Islet precursor cell (in vitro differentiated cells): Measurements from ENCODE around the gene SLC6A19.
"Not testable (repeated sequence)": the region's sequence is repeated elsewhere in the genome, so short reads cannot be mapped to it uniquely, and the experiment has no call there.

Experiments used
- DNase-seq: peaks from one replicate; pipeline ENCODE4 v3.0.0-alpha.2; 2018

Gene SLC6A19

DNA sequence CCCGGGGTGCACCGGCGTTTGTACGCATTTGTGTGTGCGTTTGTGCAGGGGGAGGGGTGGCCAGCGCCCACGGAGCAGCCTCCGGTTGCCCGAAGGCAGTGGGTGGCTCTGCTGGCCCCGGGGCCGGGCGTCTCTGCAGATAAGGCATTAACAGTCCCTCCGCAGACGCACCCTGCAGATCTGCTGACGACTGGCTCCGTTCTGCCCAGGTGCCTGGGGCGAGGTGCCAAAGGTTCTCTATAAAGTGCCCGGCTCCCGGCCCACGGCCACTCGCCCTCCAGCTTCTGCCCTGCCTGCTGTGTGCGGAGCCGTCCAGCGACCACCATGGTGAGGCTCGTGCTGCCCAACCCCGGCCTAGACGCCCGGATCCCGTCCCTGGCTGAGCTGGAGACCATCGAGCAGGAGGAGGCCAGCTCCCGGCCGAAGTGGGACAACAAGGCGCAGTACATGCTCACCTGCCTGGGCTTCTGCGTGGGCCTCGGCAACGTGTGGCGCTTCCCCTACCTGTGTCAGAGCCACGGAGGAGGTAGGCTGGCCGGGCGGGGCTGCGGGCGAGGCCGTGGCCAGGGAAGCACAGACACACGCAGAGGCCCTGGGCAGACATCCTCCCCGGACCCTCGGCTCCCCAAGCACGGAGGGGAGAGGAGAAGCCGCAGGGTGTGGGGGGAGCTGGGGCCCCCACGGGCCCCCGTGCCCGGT lies at the start of gene SLC6A19:
SLC6A19 (plus strand) TSS at position 269 of the 699 bp plus-strand sequence; CDS start at position 325, 56 bp downstream.
- no peak for DNase-seq

DNA sequence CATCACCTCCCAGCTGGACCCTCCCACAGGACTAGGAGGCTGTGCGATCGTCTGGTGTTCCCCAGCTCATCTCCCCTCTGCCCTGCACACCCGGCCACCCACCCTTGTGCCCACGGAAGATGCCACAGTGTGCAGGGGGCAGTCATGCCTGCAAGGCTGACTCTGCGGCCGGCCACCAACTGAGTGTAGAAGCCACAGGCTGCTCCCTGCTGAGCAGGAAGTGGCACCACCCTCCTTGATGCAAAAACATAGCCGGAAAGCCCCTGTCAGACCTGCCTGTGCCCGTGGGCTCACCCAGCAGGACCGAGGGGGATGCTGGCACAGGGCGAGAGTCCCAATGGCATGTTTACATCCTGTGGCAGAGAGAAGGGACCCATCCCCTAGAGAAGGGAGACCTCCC lies 49.2 kb upstream of the SLC6A19 start:
- no peak for DNase-seq

DNA sequence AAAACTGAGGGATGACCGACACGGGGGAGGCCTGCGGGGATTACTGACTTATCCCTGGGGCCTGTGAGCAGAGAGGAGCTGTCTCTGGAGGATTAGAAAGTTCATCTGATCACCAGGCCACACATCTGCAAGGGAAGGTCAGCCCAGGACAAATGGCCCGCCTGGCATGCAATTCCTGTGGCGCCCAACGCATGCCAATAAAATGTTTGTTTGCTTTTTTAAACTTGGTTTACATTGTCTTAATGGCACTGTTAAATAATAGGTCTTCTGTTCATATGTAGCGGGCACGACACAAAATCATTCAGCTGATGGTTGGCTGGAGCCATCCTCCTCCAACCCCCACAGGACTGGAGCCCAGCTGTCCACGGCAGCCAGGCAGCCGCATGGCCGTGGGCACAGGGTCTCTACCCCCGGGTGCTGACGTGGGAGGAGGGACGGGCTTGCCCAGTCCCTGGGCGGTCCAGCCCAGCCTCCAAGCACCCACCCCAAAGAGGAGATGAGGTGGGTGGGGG lies 48.6 kb upstream of the SLC6A19 start:
- no peak for DNase-seq

DNA sequence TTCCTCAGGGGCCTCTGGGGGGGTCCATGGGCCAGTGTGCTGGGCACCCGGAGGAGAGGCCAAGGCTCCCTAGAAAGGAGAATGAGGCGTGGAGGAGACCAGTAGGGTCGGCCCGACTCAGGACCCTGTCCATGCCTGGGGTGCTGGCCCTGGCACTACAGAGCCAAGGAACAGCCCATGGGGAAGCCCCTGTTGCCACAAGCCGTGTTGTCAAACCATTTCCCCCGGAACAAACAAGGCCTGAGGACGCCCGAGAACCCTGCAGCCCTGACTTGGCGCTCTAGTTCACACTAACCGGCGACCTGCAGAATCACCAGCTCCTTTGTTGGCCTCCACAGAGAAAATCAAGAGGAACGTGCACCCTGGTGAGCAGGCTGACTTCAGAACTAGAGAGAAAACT lies 48.0 kb upstream of the SLC6A19 start:
- no peak for DNase-seq

DNA sequence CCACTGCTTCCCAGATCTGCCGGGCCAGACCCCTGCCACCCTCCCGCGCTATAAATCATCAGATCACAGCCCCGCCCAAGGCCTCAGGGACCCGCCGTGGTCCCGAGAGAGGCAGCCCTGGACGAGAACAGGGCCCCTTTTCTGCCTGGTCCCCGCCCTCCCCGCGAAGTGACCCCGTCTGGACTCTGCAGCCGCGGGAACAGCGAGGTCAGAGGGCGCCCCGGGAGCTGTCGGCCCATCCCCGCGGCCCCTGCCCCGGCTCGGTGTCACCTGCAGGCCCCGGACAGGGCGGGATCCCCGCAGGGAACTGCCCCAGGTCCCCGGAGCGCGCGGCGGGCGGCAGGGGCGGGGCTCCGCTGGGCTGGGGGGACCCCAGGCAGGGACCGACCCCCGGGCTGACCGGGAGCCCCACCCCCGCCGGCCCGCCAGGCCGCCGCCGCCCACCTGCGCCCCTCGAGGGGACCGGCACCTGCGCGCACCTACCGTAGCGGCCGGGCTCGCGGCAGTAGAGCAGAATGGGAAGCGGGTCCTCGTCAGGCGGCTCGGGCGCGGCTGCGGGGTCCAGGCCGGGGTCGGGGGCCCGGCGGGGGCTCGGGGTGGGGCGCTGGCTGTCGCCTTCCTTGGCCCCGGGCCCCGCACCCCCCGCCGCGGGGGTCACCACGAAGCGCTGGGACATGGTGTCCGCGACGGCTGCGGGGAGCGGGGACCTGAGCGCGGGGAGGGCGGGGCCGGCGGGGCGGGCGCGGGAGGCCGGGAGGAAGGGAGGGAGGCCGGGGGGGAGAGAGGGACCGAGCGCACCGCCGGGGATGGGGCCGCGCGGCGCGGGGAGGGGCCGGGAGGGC lies 46.0 kb upstream of the SLC6A19 start:
- no peak for DNase-seq

DNA sequence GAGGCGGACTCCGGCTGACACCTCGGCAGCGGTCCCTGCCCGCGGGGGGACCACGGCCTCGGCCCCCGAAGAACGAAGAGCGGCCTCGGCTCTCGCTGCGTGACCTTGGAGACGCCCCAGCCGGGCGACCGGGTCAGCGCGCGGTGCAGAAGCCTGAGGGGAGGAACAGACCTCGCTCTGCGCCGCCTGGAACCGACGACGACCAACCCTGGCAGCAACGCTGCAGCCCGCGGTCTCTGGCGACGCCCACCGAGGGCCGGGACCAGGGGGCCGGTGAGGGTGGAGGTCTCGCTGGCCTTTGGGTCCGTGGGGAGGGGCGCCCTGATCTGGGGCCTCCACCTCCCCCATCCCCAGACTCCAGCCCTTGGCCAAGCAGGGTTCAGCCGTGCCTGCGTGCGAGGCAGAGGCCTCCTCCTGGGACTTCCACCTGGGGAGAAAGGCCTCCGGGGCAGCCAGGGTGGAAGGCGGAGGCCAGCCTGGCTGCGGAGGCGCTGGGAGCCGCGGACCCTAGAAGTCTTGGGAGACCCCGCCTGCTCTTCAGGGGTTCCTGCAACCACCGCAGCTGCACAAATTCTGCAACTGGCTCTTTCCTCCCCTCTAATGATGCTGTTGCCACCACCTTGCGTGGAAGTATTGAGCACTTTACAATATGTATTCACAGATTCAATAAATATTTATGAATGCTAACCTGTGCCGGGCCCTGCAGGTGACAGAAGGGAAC lies 45.2 kb upstream of the SLC6A19 start:
- DNase-seq: no peak

DNA sequence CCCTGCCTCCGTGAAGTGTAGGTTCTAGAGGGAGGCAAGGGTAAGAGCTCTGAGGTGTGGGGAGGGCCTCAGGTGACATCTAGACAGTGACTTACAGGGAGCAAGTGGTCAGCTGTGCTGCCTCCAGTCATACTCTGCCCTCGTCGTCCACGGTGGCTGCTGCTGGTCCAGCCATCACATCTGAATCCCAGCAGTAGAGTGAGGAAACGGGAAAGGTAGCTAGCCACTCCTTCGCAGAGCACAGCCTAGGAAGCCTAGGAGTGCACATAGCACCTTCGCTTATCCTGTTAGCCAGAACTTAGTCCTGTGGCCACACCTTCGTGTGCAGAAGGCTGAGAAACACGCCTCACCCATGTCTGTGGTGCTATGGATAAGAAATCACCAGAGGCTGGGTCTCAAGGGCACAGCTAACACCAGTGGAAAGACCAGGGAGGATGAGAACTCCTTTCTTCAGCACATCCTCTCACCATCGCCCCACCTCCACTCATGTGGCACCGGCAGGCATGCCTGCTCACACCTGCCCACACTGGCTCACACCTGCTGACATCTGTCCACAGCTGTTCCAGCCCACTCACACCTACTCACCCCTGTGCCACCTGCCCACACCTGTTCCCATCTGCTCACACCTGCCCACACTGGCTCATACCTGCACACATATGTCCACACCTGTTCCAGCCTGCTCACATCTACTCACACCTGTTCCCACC lies 44.5 kb upstream of the SLC6A19 start:
- DNase-seq: no peak

DNA sequence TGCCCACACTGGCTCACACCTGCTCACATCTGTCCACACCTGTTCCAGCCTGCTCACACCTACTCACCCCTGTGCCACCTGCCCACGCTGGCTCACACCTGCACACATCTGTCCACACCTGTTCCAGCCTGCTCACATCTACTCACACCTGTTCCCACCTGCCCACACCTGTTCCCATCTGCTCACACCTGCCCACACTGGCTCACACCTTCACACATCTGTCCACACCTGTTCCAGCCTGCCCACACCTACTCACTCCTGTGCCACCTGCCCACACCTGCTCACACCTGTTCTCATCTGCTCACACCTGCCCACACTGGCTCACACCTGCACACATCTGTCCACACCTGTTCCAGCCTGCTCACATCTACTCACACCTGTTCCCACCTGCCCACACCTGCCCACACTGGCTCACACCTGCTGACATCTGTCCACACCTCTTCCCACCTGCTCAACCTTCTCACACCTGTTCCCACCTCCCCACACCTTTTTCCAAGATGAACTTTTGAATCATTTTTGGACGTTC lies 43.9 kb upstream of the SLC6A19 start:
- DNase-seq: not testable (repeated sequence)

DNA sequence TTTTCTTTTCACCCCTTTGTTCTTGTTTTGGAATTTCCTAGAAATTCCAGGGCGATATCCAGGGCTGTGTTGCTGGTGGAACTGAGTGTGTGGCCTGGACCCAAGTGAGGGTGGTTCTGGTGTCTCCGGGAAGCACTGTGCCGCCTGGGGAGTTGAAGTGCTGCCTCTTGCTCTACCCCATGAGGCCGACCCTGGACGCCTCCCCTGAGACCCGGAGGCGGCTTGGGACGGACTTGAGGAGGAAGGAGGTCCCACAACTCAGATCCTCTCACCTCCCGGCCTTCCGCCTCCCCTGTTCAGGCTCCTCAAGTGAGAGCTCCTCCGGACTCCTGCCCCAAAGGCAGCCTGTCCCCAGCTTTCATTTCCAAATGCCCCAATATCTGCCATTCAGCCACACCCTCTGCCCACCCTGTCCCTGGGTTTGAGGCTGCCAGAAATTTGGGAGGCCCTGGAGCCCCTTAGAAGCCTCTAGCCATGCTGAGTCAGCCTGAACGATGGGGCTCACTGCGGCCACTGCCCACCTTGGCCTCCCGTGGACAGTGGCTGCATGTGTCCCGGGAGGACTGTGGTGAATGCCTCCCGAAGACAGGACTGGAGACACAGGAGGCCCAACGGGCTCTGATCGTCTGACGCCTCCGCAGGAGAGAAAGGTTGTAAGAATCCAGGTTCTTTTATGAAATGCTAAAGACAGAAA lies 42.6 kb upstream of the SLC6A19 start:
- DNase-seq: no peak

DNA sequence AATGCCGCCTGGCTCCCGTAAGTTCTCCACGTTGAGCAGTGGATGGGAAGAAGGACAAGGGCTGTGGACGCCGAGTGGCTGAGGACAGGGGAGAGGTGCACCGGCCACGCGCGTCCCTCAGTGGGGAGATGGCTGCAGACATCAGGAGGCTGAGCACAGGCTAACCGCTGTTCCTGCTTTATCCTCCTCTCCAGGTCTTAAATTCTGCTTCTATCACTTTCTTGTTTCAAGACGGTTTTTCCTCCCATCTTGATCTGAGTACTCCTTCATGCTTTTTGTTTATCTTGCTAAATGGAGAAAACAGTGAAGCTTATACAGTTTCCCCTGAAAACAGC lies 42.1 kb upstream of the SLC6A19 start:
- DNase-seq: no peak

DNA sequence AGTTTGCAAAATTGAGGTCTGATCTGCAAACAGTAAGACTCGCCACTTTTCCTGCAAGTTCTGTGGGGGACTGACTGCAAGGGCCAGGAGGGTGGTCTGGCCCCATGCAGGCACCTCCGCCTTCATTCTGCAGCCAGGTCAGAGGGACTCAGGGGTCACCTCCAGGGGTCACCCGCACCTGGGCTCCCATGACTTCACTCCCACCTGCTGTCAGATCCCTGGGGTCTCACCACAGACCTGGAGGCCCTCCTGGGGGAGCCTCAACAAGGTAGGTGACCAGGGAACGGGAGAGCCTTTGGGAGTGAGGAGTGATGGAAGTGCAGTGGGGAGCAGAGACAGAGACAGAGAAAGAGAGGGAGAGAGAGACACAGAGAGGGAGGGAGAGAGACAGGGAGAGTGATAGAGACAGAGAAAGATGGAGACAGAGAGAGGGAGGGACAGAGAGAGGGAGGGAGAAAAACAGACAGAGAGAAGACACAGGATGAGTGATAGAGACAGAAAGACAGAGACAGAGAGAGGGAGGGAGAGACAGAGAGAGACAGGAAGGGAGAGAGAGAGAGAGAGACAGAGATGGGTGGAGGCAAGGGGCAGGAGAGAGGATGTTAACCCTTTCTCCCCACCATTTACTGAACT lies 41.5 kb upstream of the SLC6A19 start:
- DNase-seq: no peak

DNA sequence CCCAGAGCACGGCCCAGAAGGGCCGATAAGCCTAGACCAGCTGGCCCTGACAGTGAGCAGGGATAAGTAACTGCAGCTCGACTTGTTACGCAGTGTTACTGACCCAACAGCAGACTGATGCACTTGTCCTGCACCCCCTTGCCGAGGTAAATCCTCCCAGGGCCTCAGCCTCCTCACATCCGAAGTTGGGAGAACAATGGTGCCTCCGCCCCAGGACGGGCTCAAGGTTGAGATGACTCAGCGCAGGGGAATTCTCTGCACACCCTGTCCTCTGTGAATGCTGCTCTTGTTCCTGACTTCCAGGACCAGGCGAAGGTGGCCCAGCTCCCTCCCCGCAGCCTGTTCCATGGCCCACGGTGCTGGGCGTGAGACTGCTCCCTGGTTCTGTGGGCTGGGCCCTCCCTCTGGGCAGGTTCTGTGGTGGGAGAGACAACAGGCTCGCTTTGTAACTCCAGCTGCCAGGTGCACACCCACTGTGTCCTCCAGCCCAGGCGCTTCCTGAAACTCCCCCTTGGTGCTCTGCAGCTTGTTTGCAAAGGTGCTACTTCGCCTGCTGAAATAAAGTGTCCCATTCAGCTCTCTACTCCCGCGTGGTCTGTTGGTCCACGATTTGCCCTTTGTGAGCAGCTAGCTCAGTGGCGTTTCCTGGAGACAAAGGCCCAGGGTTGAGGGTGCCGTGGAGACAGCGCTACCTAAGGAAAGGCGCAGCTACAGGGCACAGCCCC lies 40.1 kb upstream of the SLC6A19 start:
- peak; percentile 91 for DNase-seq

DNA sequence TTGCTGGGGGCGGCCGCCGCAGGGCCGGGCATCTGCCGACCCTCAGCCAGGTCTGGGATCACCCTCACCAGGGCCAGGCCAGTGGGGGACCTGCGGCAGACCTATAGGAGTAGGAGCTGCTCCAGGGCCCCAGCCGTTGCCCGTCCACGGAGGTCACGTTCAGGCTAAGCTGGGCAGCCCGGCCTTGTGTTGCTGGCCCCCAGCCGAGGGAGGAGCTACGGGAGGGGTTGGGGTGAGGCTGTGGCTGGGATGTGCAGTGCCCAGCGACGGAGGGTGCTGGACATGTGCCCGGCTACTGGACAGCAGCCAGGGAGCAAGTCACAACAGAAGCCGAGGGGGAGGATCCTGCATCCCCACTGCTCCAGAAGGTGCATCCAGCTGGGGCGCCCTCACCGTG lies 39.6 kb upstream of the SLC6A19 start:
- DNase-seq: no peak

DNA sequence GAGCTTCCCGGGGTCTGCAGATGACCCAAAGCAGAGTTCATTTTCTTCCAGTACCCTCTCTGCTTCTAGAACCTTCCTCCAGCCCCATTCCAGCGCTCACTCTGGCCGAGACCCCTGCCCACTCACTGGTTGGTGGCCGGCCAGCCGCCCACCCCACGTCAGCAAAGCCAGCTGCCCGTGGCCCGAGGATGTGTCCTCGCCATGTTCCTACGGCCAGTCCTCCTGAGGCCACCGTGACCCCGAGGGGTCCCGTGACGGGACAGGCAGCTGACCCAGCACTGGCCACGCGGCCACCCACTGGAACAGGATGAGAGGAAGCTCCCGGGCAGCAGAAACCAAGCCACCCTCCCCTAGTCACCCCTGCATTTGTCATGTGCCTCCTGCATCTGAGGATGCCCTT lies 39.1 kb upstream of the SLC6A19 start:
- no peak for DNase-seq

DNA sequence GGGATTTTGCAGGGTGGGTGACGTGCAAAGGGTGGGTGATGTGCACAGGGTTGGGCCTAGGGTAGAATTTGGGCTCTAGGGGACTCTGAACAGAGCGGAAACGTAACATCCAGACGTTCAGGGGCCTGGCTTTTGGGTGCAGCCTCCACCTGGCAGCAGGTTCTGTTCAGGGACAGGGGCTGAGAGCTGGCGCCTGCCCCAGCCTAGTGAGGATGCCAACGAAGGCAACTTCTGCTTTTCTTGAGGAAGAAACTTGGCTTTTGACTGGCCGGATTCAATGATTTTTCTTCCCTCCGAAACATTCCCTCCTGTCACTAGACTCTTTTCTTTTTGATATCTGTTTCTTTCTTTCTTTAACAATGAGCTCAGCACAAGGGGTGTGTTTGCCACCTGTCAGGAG lies 38.6 kb upstream of the SLC6A19 start:
- DNase-seq: no peak

DNA sequence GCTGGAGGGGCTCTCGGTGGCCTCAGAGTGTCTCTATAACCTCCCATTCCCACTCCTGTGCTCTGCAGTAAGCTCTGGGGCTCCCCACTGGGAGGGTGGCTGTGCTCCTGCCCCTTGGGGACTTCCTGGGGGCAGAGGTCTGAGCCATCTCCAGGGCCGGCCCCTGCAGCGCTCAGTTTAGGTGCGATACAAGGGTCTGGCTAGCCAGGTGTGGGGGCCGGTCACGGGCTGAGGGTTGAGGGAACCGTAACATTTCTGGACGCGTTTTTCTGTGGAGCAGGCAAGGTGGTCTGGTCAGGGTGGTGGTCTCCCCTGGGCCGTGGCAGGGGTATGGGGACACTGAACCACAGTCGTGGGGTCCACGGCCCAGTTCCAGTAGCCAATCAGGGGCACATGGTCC lies 38.0 kb upstream of the SLC6A19 start:
- no peak for DNase-seq

DNA sequence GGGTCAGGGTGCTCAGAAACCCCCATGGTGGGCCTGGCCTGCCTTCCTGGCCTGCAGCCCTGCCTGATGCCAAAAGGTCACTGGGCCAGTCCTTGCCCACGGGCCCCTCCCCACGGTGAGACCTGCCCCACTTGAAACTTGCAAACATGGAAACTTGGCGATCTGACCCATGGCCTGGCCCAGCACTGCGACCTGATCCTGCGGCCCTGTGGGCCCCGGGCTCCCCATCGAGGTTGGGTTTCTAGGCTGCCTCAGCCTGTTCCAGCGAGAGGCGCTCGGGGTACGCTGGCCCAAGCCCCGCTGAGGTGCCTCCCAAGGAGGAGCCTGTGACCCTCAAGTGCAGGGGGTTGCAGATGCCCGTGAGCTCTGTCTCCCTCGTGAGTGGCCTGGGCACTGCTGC lies 37.5 kb upstream of the SLC6A19 start:
- DNase-seq: no peak

DNA sequence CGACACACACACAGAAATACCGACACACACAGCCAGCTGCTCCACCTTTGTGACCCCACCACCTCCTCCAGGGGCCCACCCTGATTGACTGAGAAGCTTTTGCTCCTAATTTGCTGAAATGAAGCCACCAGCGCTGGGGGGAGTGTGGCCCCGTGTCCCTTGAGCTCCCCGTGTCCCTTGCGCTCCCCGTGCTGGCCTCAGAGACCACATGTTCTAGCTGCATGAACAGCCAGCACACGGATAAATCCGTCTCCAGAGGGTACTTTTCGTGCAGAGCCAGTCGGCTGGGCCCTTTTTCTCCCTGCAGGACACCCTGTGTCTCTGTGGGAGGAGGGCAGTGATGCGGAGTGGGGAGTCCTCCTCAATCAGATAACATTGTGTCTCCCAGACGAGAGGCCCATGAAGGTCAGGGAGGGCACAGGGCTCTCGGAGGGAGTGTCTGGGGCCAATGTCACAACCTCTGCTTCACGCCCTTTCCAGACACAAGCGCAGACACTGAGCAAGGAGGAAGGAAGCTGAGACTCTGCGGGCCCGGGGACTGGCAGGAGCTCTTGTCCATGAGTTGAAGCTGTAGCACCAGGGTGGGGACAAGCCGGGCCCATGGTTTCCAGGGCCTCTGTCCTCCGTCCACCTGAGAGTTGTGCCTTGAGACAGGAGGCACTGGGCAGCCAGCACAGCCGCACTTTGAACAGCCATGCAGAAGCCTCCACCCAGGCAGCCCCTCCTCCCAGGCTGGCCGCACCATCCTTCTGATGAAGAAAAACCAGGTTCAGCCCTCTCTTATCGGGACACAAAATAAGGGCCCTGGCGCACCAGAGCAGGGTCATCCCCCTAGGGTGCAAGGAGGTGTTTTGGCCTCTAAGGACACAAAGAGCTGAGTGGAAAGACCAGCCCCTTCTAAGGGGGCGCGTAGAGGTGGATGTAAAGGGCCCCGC lies 36.4 kb upstream of the SLC6A19 start:
- DNase-seq: peak; percentile 70

DNA sequence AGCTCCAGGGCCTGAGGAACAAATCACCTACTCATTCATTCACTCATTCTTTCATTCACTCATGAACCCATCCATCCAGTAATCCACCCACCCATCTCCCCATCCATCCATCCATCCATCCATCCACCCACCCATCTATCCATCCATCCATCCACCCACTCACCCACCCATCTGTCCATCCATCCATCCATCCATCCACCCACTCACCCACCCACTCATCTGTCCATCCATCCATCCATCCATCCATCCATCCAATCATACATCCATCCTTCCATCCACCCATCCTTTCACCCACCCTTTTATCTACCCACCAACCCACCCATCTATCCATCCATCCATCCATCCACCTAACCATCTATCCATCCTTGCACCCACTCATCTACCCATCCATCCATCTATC lies 35.5 kb upstream of the SLC6A19 start:
- no peak for DNase-seq

DNA sequence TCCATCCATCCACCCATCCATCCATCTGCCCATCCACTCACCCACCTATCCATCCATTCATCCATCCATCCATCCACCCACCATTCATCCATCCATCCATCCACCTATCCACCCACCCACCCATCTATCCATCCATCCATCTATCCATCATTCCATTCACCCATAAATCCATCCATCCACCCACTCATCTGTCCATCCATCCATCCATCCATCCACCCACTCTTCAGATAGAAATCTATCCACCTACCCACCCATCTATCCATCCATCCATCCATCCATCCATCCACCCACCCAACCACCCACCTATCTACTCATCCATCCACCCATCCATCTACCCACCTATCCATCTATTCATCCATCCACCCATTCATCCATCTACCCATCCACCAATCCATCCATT lies 35.0 kb upstream of the SLC6A19 start:
- no peak for DNase-seq
